Inflammatory macrophage treated with lipopolysaccharide for 4 hours (primary cell): Measurements from ENCODE around the gene CEP164.
A peak's percentile ranks its signal among the peaks of the same experiment; 100 is the strongest.

Experiments
- DNase-seq: peaks from one replicate; pipeline ENCODE4 v3.0.0-alpha.2; 2020

Gene CEP164

GRCh38 chr11:117327567-117328374, at the start of gene CEP164:
Gene CEP164 (plus strand): TSS chr11:117327854. CDS start chr11:117338587, 10,733 bp downstream.
- peak; percentile 98 for DNase-seq

DNA sequence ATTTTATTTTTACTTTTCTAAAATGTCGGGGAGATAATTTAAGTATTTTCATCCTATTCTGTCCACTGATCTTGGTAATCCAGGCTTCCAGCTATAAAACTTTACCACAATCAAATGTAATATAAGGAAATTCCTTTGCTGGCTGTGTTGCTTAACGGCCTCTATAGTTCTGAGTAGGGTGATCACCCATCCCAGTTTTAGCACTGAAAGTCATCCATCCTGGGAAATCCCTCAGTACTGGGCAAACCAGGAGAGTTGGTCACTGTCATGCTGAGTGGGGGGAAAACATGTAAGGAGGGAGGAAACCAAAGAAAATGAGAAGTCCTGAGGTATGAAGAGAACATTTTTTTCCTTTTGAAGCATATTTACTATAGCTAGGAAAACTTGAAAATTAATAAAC, 49.3 kb upstream of the CEP164 start:
- DNase-seq, result no peak

DNA sequence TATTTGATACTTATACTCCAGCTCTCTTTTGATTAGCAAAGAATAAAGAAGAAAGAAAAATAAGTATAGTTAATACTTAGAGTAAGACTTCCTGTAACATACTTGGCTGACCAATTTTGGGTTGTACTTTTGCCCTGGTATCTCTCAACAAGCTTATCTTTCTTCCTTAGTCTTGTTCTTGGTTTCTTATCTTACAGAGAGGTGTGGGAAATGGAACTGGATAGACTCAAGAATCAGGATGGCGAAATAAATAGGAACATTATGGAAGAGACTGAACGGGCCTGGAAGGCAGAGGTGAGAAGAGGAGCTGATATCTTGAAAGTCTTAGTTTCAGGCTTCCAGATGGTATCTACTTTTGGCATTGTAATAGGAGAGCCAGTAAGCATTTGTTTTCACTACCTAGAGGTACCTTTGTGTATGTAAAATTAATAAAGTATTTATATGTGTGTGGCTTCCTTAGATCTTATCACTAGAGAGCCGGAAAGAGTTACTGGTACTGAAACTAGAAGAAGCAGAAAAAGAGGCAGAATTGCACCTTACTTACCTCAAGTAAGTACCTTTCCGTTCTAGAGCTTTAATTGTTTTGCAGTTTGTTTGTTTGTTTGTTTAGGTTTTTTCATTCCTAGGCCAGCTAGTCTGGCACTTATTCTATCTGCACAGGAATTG, 47.8 kb upstream of the CEP164 start:
- DNase-seq, result no peak

- no peak for DNase-seq
These were observed 46.5 kb upstream of the CEP164 start for GRCh38 chr11:117281159-117281558.

- DNase-seq, result no peak
These were observed 45.8 kb upstream of the CEP164 start for GRCh38 chr11:117281869-117282268.

- DNase-seq, result no peak
These were observed 44.7 kb upstream of the CEP164 start for GRCh38 chr11:117282956-117283355.

DNA sequence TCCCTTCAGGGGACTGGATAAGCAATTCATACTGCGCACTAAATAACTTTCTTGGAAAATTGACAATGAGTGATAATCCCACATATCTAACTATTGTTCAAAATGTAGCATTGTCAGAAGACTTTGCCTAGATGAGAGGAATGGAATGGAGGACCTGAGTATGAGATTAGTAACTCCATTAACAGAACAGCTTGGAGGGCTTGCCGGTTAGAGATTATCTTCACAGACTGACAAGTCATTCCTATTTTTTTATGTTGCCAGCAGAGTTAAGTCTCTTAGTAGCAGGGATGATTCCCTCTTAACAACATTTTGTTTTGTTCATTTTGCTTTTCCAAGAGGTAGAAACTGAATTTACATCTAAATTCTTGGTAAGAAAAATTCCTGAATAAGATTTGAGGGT, 43.6 kb upstream of the CEP164 start:
- DNase-seq, result no peak

DNA sequence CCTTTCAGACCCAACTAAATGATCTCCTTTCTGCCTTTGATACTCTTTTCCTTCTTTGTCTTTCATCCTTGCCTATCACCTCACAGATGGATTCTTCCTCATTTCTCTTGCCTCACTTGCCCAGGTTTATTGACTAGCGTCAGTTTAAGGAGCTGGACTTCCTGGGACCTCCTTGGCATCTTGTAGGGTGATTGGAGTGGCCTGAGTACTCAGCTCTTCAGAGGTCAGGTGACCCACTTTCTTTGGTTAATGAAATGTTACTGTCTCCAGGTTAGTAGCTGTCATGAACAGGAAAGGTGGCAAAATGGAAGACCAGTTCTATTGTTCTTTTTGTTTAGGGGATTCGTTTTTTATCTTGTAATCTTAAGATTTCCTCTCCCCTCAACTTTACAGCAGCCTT, 41.1 kb upstream of the CEP164 start:
- no peak for DNase-seq

GRCh38 chr11:117287668-117288067, 40.0 kb upstream of the CEP164 start:
- no peak for DNase-seq

- no peak for DNase-seq
These were observed 37.9 kb upstream of the CEP164 start for GRCh38 chr11:117289795-117290194.

GRCh38 chr11:117290809-117291396, 36.8 kb upstream of the CEP164 start, which contains the start of gene BACE1-AS:
Gene BACE1-AS (plus strand): TSS chr11:117291346.
- no peak for DNase-seq

- DNase-seq, result no peak
These were observed 35.0 kb upstream of the CEP164 start for GRCh38 chr11:117292616-117293015.

- no peak for DNase-seq
These were observed 32.1 kb upstream of the CEP164 start for GRCh38 chr11:117295438-117296137.

DNA sequence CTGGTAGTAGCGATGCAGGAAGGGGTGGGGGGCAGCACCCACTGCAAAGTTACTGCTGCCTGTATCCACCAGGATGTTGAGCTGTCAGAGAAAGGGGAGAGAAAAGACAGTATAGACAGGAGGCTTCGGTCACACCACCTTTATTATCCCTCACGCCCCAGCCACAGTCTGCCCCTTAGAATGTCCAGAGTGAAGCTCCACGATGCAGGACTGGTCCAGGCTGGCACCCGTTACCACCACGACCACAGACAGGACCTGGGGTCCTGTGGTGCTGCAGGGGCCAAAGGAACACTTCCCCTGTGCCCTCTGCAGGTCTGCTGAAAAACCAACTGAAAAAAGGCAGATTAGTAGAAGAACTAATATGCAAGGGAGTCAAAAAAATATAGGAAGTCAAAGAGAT, 30.8 kb upstream of the CEP164 start:
- no peak for DNase-seq

DNA sequence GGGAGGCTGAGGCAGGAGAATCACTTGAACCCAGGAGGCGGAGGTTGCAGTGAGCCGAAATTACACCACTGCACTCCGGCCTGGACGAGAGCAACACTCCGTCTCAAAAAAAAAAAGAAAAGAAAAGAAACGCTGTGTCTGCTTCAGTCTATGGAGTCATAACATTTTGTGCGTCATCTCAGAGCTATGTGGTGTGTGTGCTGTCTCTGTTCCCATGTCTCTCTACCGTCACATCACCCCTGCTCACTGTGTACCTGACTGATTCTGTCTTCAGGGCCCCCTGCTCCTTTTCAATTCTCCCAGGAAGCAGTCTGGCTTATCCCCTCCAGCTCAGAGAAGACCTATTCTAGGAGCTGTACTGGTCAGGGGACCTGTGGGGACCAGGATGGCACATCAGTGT, 29.5 kb upstream of the CEP164 start:
- DNase-seq, result no peak

DNA sequence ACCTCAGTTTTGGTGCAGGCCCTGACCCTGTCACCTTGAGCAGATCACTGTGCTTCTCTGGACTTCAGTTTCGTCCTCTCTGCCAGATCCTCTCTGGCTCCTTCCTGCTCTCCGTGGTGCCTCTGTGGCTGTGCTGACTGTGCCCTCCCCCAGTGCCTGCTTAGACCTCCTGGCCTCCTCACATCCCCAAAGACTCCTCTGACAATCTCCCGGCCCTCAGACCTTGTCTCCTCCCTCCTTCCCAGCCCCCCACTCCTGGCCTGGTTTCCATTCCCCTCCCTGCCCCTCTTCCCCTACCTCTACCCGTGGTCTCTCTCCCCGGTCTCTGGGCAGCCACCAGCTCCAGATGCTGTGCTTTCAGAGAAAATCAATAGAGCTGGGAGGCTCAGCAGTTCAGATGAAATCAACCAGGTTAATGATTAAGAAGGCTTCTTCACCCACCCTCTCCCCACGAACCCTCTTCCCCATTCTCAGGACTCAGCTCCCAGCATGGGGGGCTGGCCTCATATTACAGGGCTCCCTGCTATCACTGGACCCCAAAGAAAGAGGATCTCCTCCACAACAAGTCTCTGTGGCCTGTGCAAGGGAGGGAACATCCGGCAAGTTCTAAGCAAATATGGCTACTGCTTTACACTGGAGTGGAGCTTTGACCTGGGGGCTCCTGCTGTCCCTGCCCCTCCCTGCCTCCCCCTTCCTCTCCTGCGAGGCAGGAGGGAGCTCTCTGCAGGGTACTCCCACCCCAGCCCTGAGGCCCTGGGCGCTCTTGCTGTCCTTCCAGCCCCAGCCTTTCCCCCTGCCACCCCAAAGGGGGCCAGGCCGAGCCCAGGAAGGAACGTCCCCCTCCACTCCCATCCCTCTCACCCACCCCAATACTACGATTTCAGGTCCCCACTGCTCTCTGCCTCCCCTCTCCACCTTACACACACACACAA, 28.0 kb upstream of the CEP164 start:
- no peak for DNase-seq

- no peak for DNase-seq
These were observed 27.4 kb upstream of the CEP164 start for GRCh38 chr11:117300283-117300663.

GRCh38 chr11:117300773-117301172, 26.9 kb upstream of the CEP164 start:
- no peak for DNase-seq

- DNase-seq, result no peak
These were observed 25.4 kb upstream of the CEP164 start for GRCh38 chr11:117302228-117302627.

GRCh38 chr11:117303101-117303500, 24.6 kb upstream of the CEP164 start:
- no peak for DNase-seq

GRCh38 chr11:117303646-117304315, 23.9 kb upstream of the CEP164 start:
- peak; percentile 65 for DNase-seq

DNA sequence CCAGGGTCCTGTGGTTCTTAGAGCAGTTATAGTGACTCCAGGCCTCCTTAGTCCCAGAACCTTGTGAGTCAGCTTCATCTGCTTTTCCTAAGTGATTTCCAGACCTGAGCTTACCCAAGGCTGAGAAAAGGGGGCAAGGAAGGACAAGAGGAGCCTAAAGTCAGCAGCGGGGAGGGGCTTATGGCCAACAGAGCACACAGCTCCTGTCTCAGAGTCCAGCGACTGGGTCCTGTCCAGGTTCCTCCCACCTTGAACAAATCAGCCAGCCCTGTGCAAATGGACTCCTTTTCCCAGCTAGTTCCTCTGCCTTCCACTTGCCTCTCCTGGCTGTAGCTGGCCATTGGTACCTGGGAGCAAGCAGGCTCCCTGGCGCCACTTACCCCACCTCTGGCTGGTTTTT, 22.5 kb upstream of the CEP164 start:
- no peak for DNase-seq
